SK-N-SH (cell line): ENCODE data around the gene ATP8A1. TPM values are rescaled to one million over a fixed set of nuclear protein-coding genes. Genes with fewer than 3 reads are reported as not detected.

Experiments used
- CTCF ChIA-PET: fragments of 300-600, 350-600 bp; formaldehyde crosslinking; extraction: SDS; loops from one replicate; lab custom pipeline; 2021; lab: Yijun Ruan, JAX
- POLR2A ChIA-PET: fragments of 350-600 bp; sonication (Branson Sonifier 250); formaldehyde crosslinking; extraction: SDS; loops from one replicate; lab custom pipeline; 2020; ENCODE audit warnings: antibody characterized with exemption, inconsistent platforms; lab: Yijun Ruan, JAX
- DNase-seq: peaks from one replicate; pipeline ENCODE4 v3.0.0; 2012
- H2AFZ ChIP-seq: fragments of 200-600 bp; sonication (generic); 2 replicates; pipeline ENCODE4 v1.8.1; 2016; ENCODE audit warnings: antibody characterized with exemption, mild to moderate bottlenecking, low read depth
- H3F3A ChIP-seq: fragments of 200-600 bp; sonication (generic); replicated peaks from 2 replicates; pipeline ENCODE3; 2016; ENCODE audit warnings: antibody characterized with exemption, mild to moderate bottlenecking; ENCODE audit not compliant: insufficient read depth
- H3K27ac ChIP-seq, 2 experiments: fragments of 200-500 bp in 1 of 2; fragments of 200-600 bp in 1 of 2; sonication (Bioruptor generic) in 1 of 2; sonication (generic), shearing (Covaris generic) in 1 of 2; 2 replicates each; pipeline versions ENCODE4 v1.5.1 to v1.6.1; 2014 to 2016; ENCODE audit warnings: low read depth in 2 of 2, inconsistent platforms in 1 of 2, low read length in 1 of 2, mild to moderate bottlenecking in 1 of 2, mixed read lengths in 1 of 2
- H3K27me3 ChIP-seq: fragments of 200-600 bp; sonication (generic), shearing (Covaris generic); 2 replicates; pipeline ENCODE4 v1.6.1; 2016; ENCODE audit warnings: mixed run types; ENCODE audit not compliant: insufficient read depth
- H3K36me3 ChIP-seq, 2 experiments: fragments of 200-500 bp in 1 of 2; fragments of 200-600 bp in 1 of 2; sonication (Bioruptor generic) in 1 of 2; sonication (generic) in 1 of 2; replicated peaks in 1 of 2; 2 replicates each; pipeline versions ENCODE3 to v1.5.1; 2014 to 2016; ENCODE audit warnings: low read length in 1 of 2, mild to moderate bottlenecking in 1 of 2; ENCODE audit not compliant: insufficient read depth in 2 of 2, control insufficient read depth in 1 of 2
- H3K4me1 ChIP-seq, 2 experiments: fragments of 200-500 bp in 1 of 2; fragments of 200-600 bp in 1 of 2; sonication (Bioruptor generic) in 1 of 2; sonication (generic), shearing (Covaris generic) in 1 of 2; 2 replicates each; pipeline versions ENCODE4 v1.5.1 to v1.6.1; 2014 to 2016; ENCODE audit warnings: low read depth in 1 of 2, low read length in 1 of 2, mixed run types in 1 of 2; ENCODE audit not compliant: insufficient read depth in 2 of 2, control insufficient read depth in 1 of 2
- H3K4me2 ChIP-seq: fragments of 200-600 bp; sonication (generic), shearing (Covaris generic); 2 replicates; pipeline ENCODE4 v1.6.1; 2017; ENCODE audit warnings: mixed run types
- H3K4me3 ChIP-seq, 2 experiments: fragments of 200-500 bp in 1 of 2; fragments of 200-600 bp in 1 of 2; sonication (Bioruptor generic) in 1 of 2; sonication (generic), shearing (Covaris generic) in 1 of 2; 2 replicates each; pipeline versions ENCODE4 v1.5.1 to v1.8.1; 2014 to 2016; ENCODE audit warnings: low read depth in 2 of 2, inconsistent platforms in 1 of 2, low read length in 1 of 2, mild to moderate bottlenecking in 1 of 2, mixed read lengths in 1 of 2, moderate library complexity in 1 of 2
- H3K79me2 ChIP-seq: fragments of 200-600 bp; sonication (generic); 2 replicates; pipeline ENCODE4 v1.8.1; 2017; ENCODE audit warnings: mild to moderate bottlenecking; ENCODE audit not compliant: insufficient read depth
- H3K9ac ChIP-seq: fragments of 200-600 bp; sonication (generic); 2 replicates; pipeline ENCODE4 v1.6.1; 2017; ENCODE audit warnings: mixed run types
- H3K9me2 ChIP-seq: fragments of 200-600 bp; sonication (generic); 2 replicates; pipeline ENCODE4 v1.6.1; 2017; ENCODE audit warnings: mixed run types
- H3K9me3 ChIP-seq: fragments of 200-600 bp; sonication (generic); 2 replicates; pipeline ENCODE4 v1.6.1; 2017; ENCODE audit warnings: mixed run types, mild to moderate bottlenecking, moderate library complexity
- H4K20me1 ChIP-seq: fragments of 200-600 bp; sonication (generic); 2 replicates; pipeline ENCODE4 v1.6.1; 2017; ENCODE audit warnings: mild to moderate bottlenecking, mixed run types; ENCODE audit not compliant: insufficient read depth
- ELF1 ChIP-seq: IDR thresholded peaks from 2 replicates; pipeline ENCODE4 v1.4.0; 2012
- FOSL2 ChIP-seq: IDR thresholded peaks from 2 replicates; pipeline ENCODE4 v1.4.0; 2012; ENCODE audit warnings: low read depth, mild to moderate bottlenecking, moderate library complexity, borderline replicate concordance
- FOXJ3 ChIP-seq: sonication (generic); formaldehyde crosslinking; IDR thresholded peaks from 2 replicates; pipeline ENCODE4 v1.5.1; 2020; ENCODE audit warnings: mild to moderate bottlenecking, missing genetic modification reagents
- JUND ChIP-seq: IDR thresholded peaks from 2 replicates; pipeline ENCODE4 v1.4.0; 2012
- NFIC ChIP-seq: IDR thresholded peaks from 2 replicates; pipeline ENCODE4 v1.4.0; 2012; ENCODE audit warnings: borderline replicate concordance
- PBX3 ChIP-seq: IDR thresholded peaks from 2 replicates; pipeline ENCODE4; 2012
- POLR2AphosphoS5 ChIP-seq: IDR thresholded peaks from 2 replicates; pipeline ENCODE4 v1.6.1; 2012; ENCODE audit warnings: low read depth, low read length
- RAD21 ChIP-seq: IDR thresholded peaks from 2 replicates; pipeline ENCODE4 v1.6.1; 2012; ENCODE audit warnings: mild to moderate bottlenecking, low read length
- RCOR1 ChIP-seq: fragments of 150-350 bp; IDR thresholded peaks from 2 replicates; pipeline ENCODE4 v1.6.1; 2017; ENCODE audit warnings: antibody characterized with exemption, low read length
- REST ChIP-seq: IDR thresholded peaks from 2 replicates; pipeline ENCODE4 v1.6.1; 2012; ENCODE audit warnings: mild to moderate bottlenecking, low read depth, low read length, moderate library complexity
- RFX5 ChIP-seq: IDR thresholded peaks from 2 replicates; pipeline ENCODE4 v1.6.1; 2012; ENCODE audit warnings: mild to moderate bottlenecking, improper control_type of control experiment, low read length
- RXRA ChIP-seq: IDR thresholded peaks from 2 replicates; pipeline ENCODE4 v1.4.0; 2012; ENCODE audit warnings: low read depth, mild to moderate bottlenecking, borderline replicate concordance
- SIN3A ChIP-seq: IDR thresholded peaks from 2 replicates; pipeline ENCODE4 v1.6.1; 2012; ENCODE audit warnings: low read depth, mild to moderate bottlenecking, low read length, moderate library complexity, borderline replicate concordance
- SMC3 ChIP-seq: IDR thresholded peaks from 2 replicates; pipeline ENCODE4 v1.6.1; 2012; ENCODE audit warnings: low read depth, low read length, improper control_type of control experiment
- TEAD4 ChIP-seq: IDR thresholded peaks from 2 replicates; pipeline ENCODE4 v1.4.0; 2012; ENCODE audit warnings: mild to moderate bottlenecking, borderline replicate concordance; ENCODE audit not compliant: insufficient read depth
- USF2 ChIP-seq: fragments of 150-350 bp; IDR thresholded peaks from 2 replicates; pipeline ENCODE4 v1.6.1; 2017; ENCODE audit warnings: antibody characterized with exemption, low read length, low read depth, borderline replicate concordance
- ZBTB33 ChIP-seq: IDR thresholded peaks from 2 replicates; pipeline ENCODE4 v1.4.0; 2012; ENCODE audit warnings: low read depth, borderline replicate concordance
- WGBS: methylation state at CpG from one replicate; pipeline ENCODE4 v1.1.6; 2017; ENCODE audit warnings: low lambda C conversion rate; 5-methylcytosine and 5-hydroxymethylcytosine counted together
- polyA plus RNA-seq, 3 experiments: library from polyadenylated mRNA; depleted of rRNA; stranded (reverse); fragments of >200 nt; gene quantifications; 2 replicates each; pipeline ENCODE4 v1.2.3, GENCODE V29; 2012

Gene ATP8A1
- polyA plus RNA-seq, 1 of the 3 experiments (the other 2 are of a cell fraction), result 0.38 TPM

GRCh38 chr4:42562016-42562415 lies 94.9 kb downstream of the ATP8A1 start:
- DNase-seq, result no peak
- Histone ChIP-seq H3K27ac (no peak overlapping the region), H3K27me3 (no peaks in the 10 kb centered on the region), H4K20me1 (no peaks in the 10 kb centered on the region), H3K36me3 (no peaks in the 10 kb centered on the region), H3K4me1 (no peaks in the 10 kb centered on the region), H2AFZ (no peak overlapping the region)
- WGBS, result 52% methylated on average over 5 of the region's 5 CpGs
- TF ChIP-seq ELF1 (no peak), PBX3 (no peak), TEAD4 (no peak), RXRA (no peak), JUND (no peak), FOXJ3 (no peak), SIN3A (no peak), POLR2AphosphoS5 (no peak), ZBTB33 (no peak), SMC3 (no peak), REST (no peak), FOSL2 (no peak)
- TF ChIP-seq, all 33 proteins: peak for 0
- POLR2A ChIA-PET, result no interaction called here
- H3K9ac ChIP-seq, result no peak overlapping the region
- no peaks in the 10 kb centered on the region for H3F3A ChIP-seq
- no peaks in the 10 kb centered on the region for H3K9me3 ChIP-seq
- no peaks in the 10 kb centered on the region for H3K9me2 ChIP-seq
- no peak overlapping the region for H3K4me2 ChIP-seq
- no peaks in the 10 kb centered on the region for H3K79me2 ChIP-seq
- H3K4me3 ChIP-seq, result no peak overlapping the region
- CTCF ChIA-PET, result no interaction called here

- Histone ChIP-seq H3K36me3 (no peaks in the 10 kb centered on the region), H4K20me1 (no peaks in the 10 kb centered on the region), H3K9ac (no peak overlapping the region), H3K4me1 (no peaks in the 10 kb centered on the region; a peak in 1 of 4 replicates), H3K4me2 (no peak overlapping the region), H3K27ac (no peak overlapping the region), H3F3A (no peaks in the 10 kb centered on the region), H3K9me3 (no peaks in the 10 kb centered on the region), H3K79me2 (no peaks in the 10 kb centered on the region), H3K27me3 (no peaks in the 10 kb centered on the region), H2AFZ (no peak overlapping the region), H3K9me2 (no peaks in the 10 kb centered on the region), H3K4me3 (no peak overlapping the region)
- DNase-seq, result no peak
- ChIA-PET POLR2A (no interaction called here), CTCF (interaction anchor here (1.0 to 1.9 kb wide), 4 partner anchors 10 to 405 kb away, joined by 3 to 5 read pairs (median 4); no protein-coding TSS in a partner anchor)
- 69% methylated on average over 8 of the region's 11 CpGs for WGBS
- TF ChIP-seq JUND (no peak), RAD21 (no peak), NFIC (no peak), RCOR1 (no peak), RFX5 (no peak), USF2 (no peak)
Observed at GRCh38 chr4:42561031-42561430, 95.9 kb downstream of the ATP8A1 start.
